Measurements from ENCODE around the gene MRAP.

MRAP gene

DNA sequence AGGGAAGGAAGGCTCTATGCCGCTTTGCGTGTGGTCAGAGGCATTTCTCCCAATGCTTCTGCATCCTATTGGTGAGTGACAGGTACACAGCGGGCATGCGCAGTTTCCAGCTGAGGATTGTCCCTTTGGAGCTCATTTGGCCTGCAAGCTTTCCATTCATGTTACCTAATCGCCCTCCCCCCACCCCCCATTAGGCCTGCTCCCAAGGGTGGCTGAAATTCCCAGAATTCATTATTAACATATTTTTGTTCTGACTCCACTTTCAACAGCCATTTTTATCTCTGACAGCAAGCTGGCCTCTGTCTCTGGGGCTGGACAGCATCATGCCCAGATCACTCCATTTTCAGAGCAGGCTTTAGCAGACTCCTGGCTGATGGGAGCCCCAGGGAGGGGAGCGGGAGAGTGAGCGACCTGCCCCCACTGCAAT, 45.4 kb upstream of the MRAP start:
- Histone ChIP-seq H3K36me3 (ENCODE audit: low read length) (no peaks in the 10 kb centered on the region), H3K79me2 (ENCODE audit: insufficient read depth, low read length) (no peaks in the 10 kb centered on the region), H3K9me2 (replicated peaks; ENCODE audit: insufficient read depth, low read length) (no peaks in the 10 kb centered on the region), H3K4me3 (ENCODE audit: insufficient read depth, low read length, poor library complexity, severe bottlenecking) (no peak overlapping the region), H3K9me3 (ENCODE audit: insufficient read depth, low read length) (no peaks in the 10 kb centered on the region), H3K27ac (ENCODE audit: low read depth, low read length) (no peak overlapping the region), H3K9ac (ENCODE audit: low read length) (no peak overlapping the region), H3F3A (ENCODE audit: insufficient read depth) (no peaks in the 10 kb centered on the region), H2AFZ (ENCODE audit: low read depth, low read length, severe bottlenecking) (no peak overlapping the region), H3K4me2 (ENCODE audit: low read depth, low read length, poor library complexity, severe bottlenecking) (no peak overlapping the region), H3K27me3 (ENCODE audit: low read length) (no peaks in the 10 kb centered on the region), H4K20me1 (ENCODE audit: low read depth, low read length) (no peaks in the 10 kb centered on the region)
- TF ChIP-seq CTCF (IDR thresholded peaks at IDR 0.05; ENCODE audit: insufficient read depth, low read length, poor library complexity, severe bottlenecking) (no peak), EZH2phosphoT487 (conservative IDR thresholded peaks at IDR 0.05; ENCODE audit: low read length) (no peak)

- Histone ChIP-seq H3F3A (ENCODE audit: insufficient read depth) (no peaks in the 10 kb centered on the region), H3K79me2 (ENCODE audit: insufficient read depth, low read length) (no peaks in the 10 kb centered on the region), H3K4me3 (ENCODE audit: insufficient read depth, low read length, poor library complexity, severe bottlenecking) (no peak overlapping the region), H3K9me3 (ENCODE audit: insufficient read depth, low read length) (no peaks in the 10 kb centered on the region), H3K9ac (ENCODE audit: low read length) (no peak overlapping the region), H3K36me3 (ENCODE audit: low read length) (no peaks in the 10 kb centered on the region), H3K9me2 (replicated peaks; ENCODE audit: insufficient read depth, low read length) (no peaks in the 10 kb centered on the region), H2AFZ (ENCODE audit: low read depth, low read length, severe bottlenecking) (no peak overlapping the region), H3K27ac (ENCODE audit: low read depth, low read length) (no peak overlapping the region), H3K27me3 (ENCODE audit: low read length) (no peaks in the 10 kb centered on the region), H4K20me1 (ENCODE audit: low read depth, low read length) (no peaks in the 10 kb centered on the region), H3K4me2 (ENCODE audit: low read depth, low read length, poor library complexity, severe bottlenecking) (no peak overlapping the region)
- TF ChIP-seq CTCF (IDR thresholded peaks at IDR 0.05; ENCODE audit: insufficient read depth, low read length, poor library complexity, severe bottlenecking) (no peak), EZH2phosphoT487 (conservative IDR thresholded peaks at IDR 0.05; ENCODE audit: low read length) (no peak)
Measured at GRCh38 chr21:32256251-32256650, 42.4 kb upstream of the MRAP start.

GRCh38 chr21:32256873-32257620, 41.6 kb upstream of the MRAP start:
- H2AFZ ChIP-seq (ENCODE audit: low read depth, low read length, severe bottlenecking) = no peak overlapping the region
- H4K20me1 ChIP-seq (ENCODE audit: low read depth, low read length) = no peaks in the 10 kb centered on the region
- H3K27me3 ChIP-seq (ENCODE audit: low read length) = no peaks in the 10 kb centered on the region
- no peak overlapping the region for H3K4me2 ChIP-seq (ENCODE audit: low read depth, low read length, poor library complexity, severe bottlenecking)
- no peak overlapping the region for H3K27ac ChIP-seq (ENCODE audit: low read depth, low read length)
- no peaks in the 10 kb centered on the region for H3K9me2 ChIP-seq (replicated peaks; ENCODE audit: insufficient read depth, low read length)
- no peak overlapping the region for H3K4me3 ChIP-seq (ENCODE audit: insufficient read depth, low read length, poor library complexity, severe bottlenecking)
- H3K36me3 ChIP-seq (ENCODE audit: low read length) = no peaks in the 10 kb centered on the region
- no peaks in the 10 kb centered on the region for H3K79me2 ChIP-seq (ENCODE audit: insufficient read depth, low read length)
- no peaks in the 10 kb centered on the region for H3F3A ChIP-seq (ENCODE audit: insufficient read depth)
- no peak overlapping the region for H3K9ac ChIP-seq (ENCODE audit: low read length)
- no peaks in the 10 kb centered on the region for H3K9me3 ChIP-seq (ENCODE audit: insufficient read depth, low read length)
- no peak for TF ChIP-seq EZH2phosphoT487 (conservative IDR thresholded peaks at IDR 0.05; ENCODE audit: low read length)
- no peak for TF ChIP-seq CTCF (IDR thresholded peaks at IDR 0.05; ENCODE audit: insufficient read depth, low read length, poor library complexity, severe bottlenecking)

Data from SU-DHL-6 (cell line).